ENCODE data around the gene NPLOC4.
A peak's percentile ranks its signal among the peaks of the same experiment; 100 is the strongest.
"Not testable (repeated sequence)": the region's sequence is repeated elsewhere in the genome, so short reads cannot be mapped to it uniquely, and the experiment has no call there.

NPLOC4 gene

GRCh38 chr17:81621494-81622130 lies 15.3 kb downstream of the NPLOC4 start:
- Mint-ChIP-seq H3K27me3 (ENCODE audit: low read depth, poor library complexity) (no peaks in the 10 kb centered on the region), H3K36me3 (ENCODE audit: low read depth) (peaks cover 88% of the 10 kb centered on the region), H3K27ac (no peak overlapping the region), H3K4me1 (no peaks in the 10 kb centered on the region), H3K4me3 (no peak overlapping the region), H3K9me3 (peaks cover 33% of the 10 kb centered on the region)
- TF ChIP-seq, protein P1, sequence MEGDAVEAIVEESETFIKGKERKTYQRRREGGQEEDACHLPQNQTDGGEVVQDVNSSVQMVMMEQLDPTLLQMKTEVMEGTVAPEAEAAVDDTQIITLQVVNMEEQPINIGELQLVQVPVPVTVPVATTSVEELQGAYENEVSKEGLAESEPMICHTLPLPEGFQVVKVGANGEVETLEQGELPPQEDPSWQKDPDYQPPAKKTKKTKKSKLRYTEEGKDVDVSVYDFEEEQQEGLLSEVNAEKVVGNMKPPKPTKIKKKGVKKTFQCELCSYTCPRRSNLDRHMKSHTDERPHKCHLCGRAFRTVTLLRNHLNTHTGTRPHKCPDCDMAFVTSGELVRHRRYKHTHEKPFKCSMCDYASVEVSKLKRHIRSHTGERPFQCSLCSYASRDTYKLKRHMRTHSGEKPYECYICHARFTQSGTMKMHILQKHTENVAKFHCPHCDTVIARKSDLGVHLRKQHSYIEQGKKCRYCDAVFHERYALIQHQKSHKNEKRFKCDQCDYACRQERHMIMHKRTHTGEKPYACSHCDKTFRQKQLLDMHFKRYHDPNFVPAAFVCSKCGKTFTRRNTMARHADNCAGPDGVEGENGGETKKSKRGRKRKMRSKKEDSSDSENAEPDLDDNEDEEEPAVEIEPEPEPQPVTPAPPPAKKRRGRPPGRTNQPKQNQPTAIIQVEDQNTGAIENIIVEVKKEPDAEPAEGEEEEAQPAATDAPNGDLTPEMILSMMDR (IDR thresholded peaks at IDR 0.05), result no peak
- DNase-seq, result no peak

GRCh38 chr17:81618307-81618706 lies 18.6 kb downstream of the NPLOC4 start:
- not testable (repeated sequence) for H3K27me3 Mint-ChIP-seq (ENCODE audit: low read depth, poor library complexity); H3K4me1 Mint-ChIP-seq; DNase-seq; H3K4me3 Mint-ChIP-seq; H3K27ac Mint-ChIP-seq
- peaks cover 18% of the 10 kb centered on the region for H3K9me3 Mint-ChIP-seq
- peaks cover 90% of the 10 kb centered on the region for H3K36me3 Mint-ChIP-seq (ENCODE audit: low read depth)

- H3K9me3 Mint-ChIP-seq, result peaks cover 18% of the 10 kb centered on the region
- H3K4me1 Mint-ChIP-seq, result no peaks in the 10 kb centered on the region
- H3K27me3 Mint-ChIP-seq (ENCODE audit: low read depth, poor library complexity), result no peaks in the 10 kb centered on the region
- no peak overlapping the region for H3K27ac Mint-ChIP-seq
- peaks cover 96% of the 10 kb centered on the region for H3K36me3 Mint-ChIP-seq (ENCODE audit: low read depth)
- TF ChIP-seq, protein P1 (IDR thresholded peaks at IDR 0.05), result no peak
- DNase-seq, result no peak
- H3K4me3 Mint-ChIP-seq, result no peak overlapping the region
Measured at GRCh38 chr17:81616877-81617276, 20.0 kb downstream of the NPLOC4 start.

DNA sequence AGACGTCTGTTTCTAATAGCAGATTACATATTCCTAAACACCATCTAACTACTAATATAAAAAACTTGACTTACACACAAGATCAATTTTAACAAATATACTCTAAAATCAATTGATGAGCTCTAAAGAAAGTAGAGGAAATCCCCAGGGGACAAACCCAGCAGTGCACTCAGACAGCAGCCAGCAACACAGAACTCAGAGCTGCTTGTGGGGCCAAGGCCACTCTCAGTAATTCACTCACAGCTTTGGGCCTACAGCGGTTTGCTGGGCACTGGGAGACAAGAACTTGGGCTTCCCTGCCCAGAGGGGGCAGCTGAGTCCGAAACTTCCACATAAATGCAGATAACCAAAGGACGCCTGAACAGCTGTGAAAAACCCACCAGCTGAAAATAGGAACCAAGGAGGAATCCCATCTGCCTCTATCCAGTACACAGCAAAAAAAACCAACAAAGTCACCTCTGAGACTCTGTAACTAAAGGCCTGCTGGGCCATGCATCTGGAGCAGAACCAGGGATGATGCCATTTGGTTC lies 21.4 kb downstream of the NPLOC4 start:
- no peak for DNase-seq
- no peaks in the 10 kb centered on the region for H3K4me1 Mint-ChIP-seq
- TF ChIP-seq, protein P1 (IDR thresholded peaks at IDR 0.05), result no peak
- H3K4me3 Mint-ChIP-seq, result no peak overlapping the region
- peaks cover 85% of the 10 kb centered on the region for H3K36me3 Mint-ChIP-seq (ENCODE audit: low read depth)
- H3K27ac Mint-ChIP-seq, result no peak overlapping the region
- no peaks in the 10 kb centered on the region for H3K27me3 Mint-ChIP-seq (ENCODE audit: low read depth, poor library complexity)
- peaks cover 18% of the 10 kb centered on the region for H3K9me3 Mint-ChIP-seq

DNA sequence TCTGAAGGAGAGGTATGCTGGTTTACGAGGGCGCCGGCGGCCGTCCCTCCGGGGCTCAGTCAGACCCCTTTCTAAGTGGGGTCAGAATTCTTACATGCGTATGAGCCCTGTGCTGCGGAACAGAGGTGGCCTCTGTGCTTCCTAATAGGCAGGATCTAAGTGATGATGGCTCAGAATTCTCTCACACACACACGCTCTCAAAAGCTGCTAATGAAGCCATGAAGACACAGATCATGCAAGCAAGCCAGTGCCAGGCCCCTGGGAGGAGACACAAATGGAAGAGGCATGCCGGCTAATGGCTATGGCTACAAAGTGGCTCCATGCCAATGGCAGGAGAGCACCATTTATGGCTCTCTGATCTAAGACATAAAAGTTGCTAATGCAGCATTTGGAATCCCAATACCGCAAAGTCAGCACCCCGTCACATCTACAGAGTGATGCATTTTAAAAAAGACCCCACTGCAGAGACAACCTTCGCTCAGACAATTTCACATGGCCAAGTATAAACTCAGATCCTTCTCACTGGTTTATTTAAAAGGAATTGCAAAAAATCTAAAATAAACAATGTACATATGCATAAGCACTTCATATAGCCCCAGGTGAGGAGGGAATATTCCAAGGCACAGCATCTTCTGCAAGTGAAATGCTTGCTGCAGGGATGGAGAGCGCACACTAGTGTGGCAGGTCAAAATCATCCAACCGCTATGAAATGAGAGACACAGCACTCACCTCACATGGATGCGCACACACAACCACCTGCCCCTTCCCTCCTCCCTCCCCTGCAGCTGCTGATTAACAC lies 24.5 kb downstream of the NPLOC4 start:
- peaks cover 69% of the 10 kb centered on the region for H3K36me3 Mint-ChIP-seq (ENCODE audit: low read depth)
- TF ChIP-seq, protein P1 (IDR thresholded peaks at IDR 0.05), result no peak
- no peak for DNase-seq
- peak overlapping the region; percentile 18 for H3K27ac Mint-ChIP-seq
- H3K4me1 Mint-ChIP-seq, result no peaks in the 10 kb centered on the region
- peaks cover 13% of the 10 kb centered on the region for H3K9me3 Mint-ChIP-seq
- H3K27me3 Mint-ChIP-seq (ENCODE audit: low read depth, poor library complexity), result no peaks in the 10 kb centered on the region
- H3K4me3 Mint-ChIP-seq, result no peak overlapping the region

DNA sequence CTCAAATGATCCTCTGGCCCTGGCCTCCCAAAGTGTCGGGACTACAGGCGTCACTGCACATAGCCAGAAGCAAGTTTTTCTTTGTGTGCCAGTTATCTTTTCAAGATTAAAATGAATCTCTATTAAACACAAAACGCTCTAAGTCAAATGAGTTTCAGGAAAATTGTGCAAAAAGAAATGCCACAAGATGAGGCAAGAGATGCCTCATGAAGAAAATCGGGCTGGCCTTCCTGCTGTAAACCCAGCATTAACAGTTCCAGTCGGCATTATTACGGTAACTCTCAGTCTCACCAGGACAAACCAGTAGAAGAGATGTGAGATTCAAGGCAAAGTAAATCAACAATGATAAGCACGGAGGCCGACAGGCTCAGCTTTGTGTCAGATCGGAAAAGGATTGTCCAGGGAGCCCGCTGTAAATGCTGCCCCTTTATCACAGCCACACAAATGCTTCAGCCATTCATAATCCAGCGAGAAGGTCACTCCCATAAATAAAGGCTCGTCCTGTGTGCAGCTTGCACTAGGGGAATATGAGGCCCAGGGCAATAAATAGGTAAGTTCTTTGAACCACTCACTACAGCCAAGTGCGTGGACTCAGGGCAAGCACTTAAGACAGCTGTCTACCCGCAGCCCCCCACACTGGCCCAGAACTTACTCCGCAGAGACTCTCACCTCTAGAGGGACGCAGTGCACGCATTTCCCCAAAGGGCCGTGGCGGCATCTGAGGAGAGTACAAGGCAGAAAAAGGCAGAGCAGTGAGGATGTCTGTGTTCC lies 27.2 kb downstream of the NPLOC4 start:
- Mint-ChIP-seq H3K27me3 (ENCODE audit: low read depth, poor library complexity) (no peaks in the 10 kb centered on the region), H3K9me3 (no peaks in the 10 kb centered on the region), H3K4me1 (no peaks in the 10 kb centered on the region), H3K4me3 (no peak overlapping the region), H3K36me3 (ENCODE audit: low read depth) (peaks cover 57% of the 10 kb centered on the region), H3K27ac (peak overlapping the region; percentile 48)
- no peak for DNase-seq
- TF ChIP-seq, protein P1 (IDR thresholded peaks at IDR 0.05), result no peak

Measured in nephron progenitor cell (in vitro differentiated cells).